HEK293 (cell line): ENCODE measurements around the gene OR51G2.
"Not testable (repeated sequence)": the region's sequence is repeated elsewhere in the genome, so short reads cannot be mapped to it uniquely, and the experiment has no call there.

ENCODE experiments used
- CTCF ChIA-PET: fragments of 350-600 bp; formaldehyde crosslinking; extraction: SDS; loops from one replicate; lab custom pipeline; 2021; ENCODE audit warnings: antibody characterized with exemption; lab: Yijun Ruan, JAX
- POLR2A ChIA-PET: fragments of 300-600 bp; formaldehyde crosslinking; extraction: SDS; loops from one replicate; lab custom pipeline; 2020; ENCODE audit warnings: antibody characterized with exemption, inconsistent platforms; lab: Yijun Ruan, JAX
- H3K27ac ChIP-seq: fragments of 200-500 bp; sonication (Bioruptor generic); 2 replicates; pipeline ENCODE4 v1.5.1; 2014; ENCODE audit warnings: low read depth, low read length, control low read depth, inconsistent platforms; ENCODE audit errors: extremely low read depth
- H3K36me3 ChIP-seq, 2 experiments: fragments of 200-500 bp in 1 of 2; sonication (Bioruptor generic) in 1 of 2; 1 replicate in 1 of 2; 2 replicates in 1 of 2; pipeline ENCODE4 v1.5.1; 2014 to 2017; ENCODE audit warnings: inconsistent platforms in 2 of 2, low read length in 2 of 2; ENCODE audit not compliant: control insufficient read depth in 2 of 2, insufficient read depth in 1 of 2
- H3K4me1 ChIP-seq: fragments of 200-500 bp; sonication (Bioruptor generic); 2 replicates; pipeline ENCODE4 v1.5.1; 2014; ENCODE audit warnings: mild to moderate bottlenecking, low read length, inconsistent platforms; ENCODE audit not compliant: control insufficient read depth, insufficient read depth
- H3K4me3 ChIP-seq: 2 replicates; pipeline ENCODE4 v1.5.1; 2011; ENCODE audit warnings: low read depth, mild to moderate bottlenecking, control low read depth, low read length, moderate library complexity
- H3K9me3 ChIP-seq: fragments of 200-500 bp; sonication (Bioruptor generic); 2 replicates; pipeline ENCODE4 v1.5.1; 2014; ENCODE audit warnings: low read depth, low read length, inconsistent platforms; ENCODE audit not compliant: control insufficient read depth, insufficient read depth
- HOXD13 ChIP-seq: sonication (generic); formaldehyde crosslinking; IDR thresholded peaks from 2 replicates; pipeline ENCODE4 v1.8.0; 2022; ENCODE audit warnings: missing genetic modification reagents, borderline replicate concordance
- KLF9 ChIP-seq: fragments of 450-650 bp; formaldehyde crosslinking; IDR thresholded peaks from 2 replicates; pipeline ENCODE4 v1.5.1; 2016; ENCODE audit warnings: missing biosample characterization, missing genetic modification characterization, low read depth
- SCRT1 ChIP-seq: fragments of 450-650 bp; formaldehyde crosslinking; IDR thresholded peaks from 2 replicates; pipeline ENCODE4 v1.5.1; 2016; ENCODE audit warnings: missing biosample characterization, missing genetic modification characterization, borderline replicate concordance
- YY2 ChIP-seq: fragments of 450-650 bp; formaldehyde crosslinking; IDR thresholded peaks from 2 replicates; pipeline ENCODE4 v1.5.1; 2016; ENCODE audit warnings: missing biosample characterization, missing genetic modification characterization
- ZBTB21 ChIP-seq: fragments of 450-650 bp; formaldehyde crosslinking; IDR thresholded peaks from 2 replicates; pipeline ENCODE4 v1.5.1; 2017; ENCODE audit warnings: missing biosample characterization, missing genetic modification characterization
- ZIC2 ChIP-seq: fragments of 450-650 bp; formaldehyde crosslinking; IDR thresholded peaks from 2 replicates; pipeline ENCODE4 v1.5.1; 2016; ENCODE audit warnings: missing biosample characterization, missing genetic modification characterization
- ZNF174 ChIP-seq: fragments of 450-650 bp; formaldehyde crosslinking; IDR thresholded peaks from 2 replicates; pipeline ENCODE4 v1.5.0; 2017; ENCODE audit warnings: missing biosample characterization, mild to moderate bottlenecking, missing genetic modification characterization
- ZNF223 ChIP-seq: fragments of 450-650 bp; formaldehyde crosslinking; IDR thresholded peaks from 2 replicates; pipeline ENCODE4 v1.5.1; 2016; ENCODE audit warnings: missing biosample characterization, missing genetic modification characterization
- ZNF311 ChIP-seq: fragments of 450-650 bp; formaldehyde crosslinking; IDR thresholded peaks from 2 replicates; pipeline ENCODE4 v1.5.1; 2017; ENCODE audit warnings: missing biosample characterization, missing genetic modification characterization, borderline replicate concordance
- ZNF324 ChIP-seq: fragments of 450-650 bp; formaldehyde crosslinking; IDR thresholded peaks from 2 replicates; pipeline ENCODE4 v1.5.1; 2016; ENCODE audit warnings: missing biosample characterization, missing genetic modification characterization
- ZNF37A ChIP-seq: fragments of 450-650 bp; IDR thresholded peaks from 2 replicates; pipeline ENCODE4 v1.5.1; 2018; ENCODE audit warnings: missing biosample characterization, missing genetic modification characterization
- ZNF394 ChIP-seq: fragments of 450-650 bp; formaldehyde crosslinking; IDR thresholded peaks from 2 replicates; pipeline ENCODE4 v1.5.1; 2016; ENCODE audit warnings: missing biosample characterization, missing genetic modification characterization, mild to moderate bottlenecking, moderate library complexity, borderline replicate concordance
- ZNF514 ChIP-seq: fragments of 450-650 bp; formaldehyde crosslinking; IDR thresholded peaks from 2 replicates; pipeline ENCODE4 v1.5.1; 2016; ENCODE audit warnings: missing biosample characterization, missing genetic modification characterization
- ZNF555 ChIP-seq: fragments of 450-650 bp; formaldehyde crosslinking; conservative IDR thresholded peaks from 2 replicates; pipeline ENCODE4 v1.5.1; 2017; ENCODE audit warnings: missing biosample characterization, mild to moderate bottlenecking, missing genetic modification characterization, inconsistent platforms
- ZNF629 ChIP-seq: fragments of 450-650 bp; formaldehyde crosslinking; IDR thresholded peaks from 2 replicates; pipeline ENCODE4 v1.5.1; 2017; ENCODE audit warnings: missing biosample characterization, missing genetic modification characterization
- ZNF664 ChIP-seq: fragments of 450-650 bp; formaldehyde crosslinking; IDR thresholded peaks from 2 replicates; pipeline ENCODE4 v1.5.1; 2016; ENCODE audit warnings: missing biosample characterization, missing genetic modification characterization
- ZNF843 ChIP-seq: fragments of 450-650 bp; formaldehyde crosslinking; IDR thresholded peaks from 2 replicates; pipeline ENCODE4 v1.5.1; 2016; ENCODE audit warnings: missing biosample characterization, missing genetic modification characterization
- TF ChIP-seq, protein P1 (sequence below): fragments of 450-650 bp; formaldehyde crosslinking; IDR thresholded peaks from 2 replicates; pipeline ENCODE4 v1.5.1; 2016; ENCODE audit warnings: missing biosample characterization, missing genetic modification characterization
- TF ChIP-seq, protein P2 (sequence below): fragments of 450-650 bp; formaldehyde crosslinking; IDR thresholded peaks from 2 replicates; pipeline ENCODE4 v1.5.1; 2016; ENCODE audit warnings: missing biosample characterization, missing genetic modification characterization
- TF ChIP-seq, protein P3 (sequence below): fragments of 450-650 bp; formaldehyde crosslinking; IDR thresholded peaks from 2 replicates; pipeline ENCODE4 v1.5.1; 2016; ENCODE audit warnings: missing biosample characterization, missing genetic modification characterization

Gene OR51G2

DNA sequence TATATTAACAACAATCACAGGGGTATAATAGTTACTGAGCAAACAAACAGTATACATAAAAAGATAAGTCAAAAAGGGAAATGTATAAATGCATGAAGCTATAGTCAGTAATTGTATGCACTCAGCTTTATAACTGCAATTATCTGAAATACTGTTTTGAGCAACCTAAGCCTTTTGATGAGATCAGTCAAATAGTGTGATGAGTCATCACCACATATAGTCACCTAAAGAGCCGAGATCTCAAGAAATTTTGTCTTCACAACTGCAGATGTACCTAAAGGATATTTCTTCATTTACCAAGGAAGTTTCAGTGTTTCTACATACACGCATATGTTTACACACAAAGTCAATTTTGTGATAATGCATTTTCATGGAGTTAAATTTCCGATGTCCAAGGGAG, 41.7 kb upstream of the OR51G2 start:
- Histone ChIP-seq H3K9me3 (no peaks in the 10 kb centered on the region), H3K27ac (no peak overlapping the region), H3K4me1 (no peaks in the 10 kb centered on the region), H3K36me3 (no peaks in the 10 kb centered on the region), H3K4me3 (no peak overlapping the region)
- ChIA-PET CTCF (interaction anchor here (0.6 kb wide), 1 partner anchor 32 kb away, joined by 3 read pairs; no protein-coding TSS in a partner anchor), POLR2A (no interaction called here)
- TF ChIP-seq, protein P1, sequence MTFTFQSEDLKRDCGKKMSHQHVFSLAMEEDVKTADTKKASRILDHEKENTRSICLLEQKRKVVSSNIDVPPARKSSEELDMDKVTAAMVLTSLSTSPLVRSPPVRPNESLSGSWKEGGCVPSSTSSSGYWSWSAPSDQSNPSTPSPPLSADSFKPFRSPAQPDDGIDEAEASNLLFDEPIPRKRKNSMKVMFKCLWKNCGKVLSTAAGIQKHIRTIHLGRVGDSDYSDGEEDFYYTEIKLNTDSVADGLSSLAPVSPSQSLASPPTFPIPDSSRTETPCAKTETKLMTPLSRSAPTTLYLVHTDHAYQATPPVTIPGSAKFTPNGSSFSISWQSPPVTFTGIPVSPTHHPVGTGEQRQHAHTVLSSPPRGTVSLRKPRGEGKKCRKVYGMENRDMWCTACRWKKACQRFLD = no peak
- TF ChIP-seq, protein P2, sequence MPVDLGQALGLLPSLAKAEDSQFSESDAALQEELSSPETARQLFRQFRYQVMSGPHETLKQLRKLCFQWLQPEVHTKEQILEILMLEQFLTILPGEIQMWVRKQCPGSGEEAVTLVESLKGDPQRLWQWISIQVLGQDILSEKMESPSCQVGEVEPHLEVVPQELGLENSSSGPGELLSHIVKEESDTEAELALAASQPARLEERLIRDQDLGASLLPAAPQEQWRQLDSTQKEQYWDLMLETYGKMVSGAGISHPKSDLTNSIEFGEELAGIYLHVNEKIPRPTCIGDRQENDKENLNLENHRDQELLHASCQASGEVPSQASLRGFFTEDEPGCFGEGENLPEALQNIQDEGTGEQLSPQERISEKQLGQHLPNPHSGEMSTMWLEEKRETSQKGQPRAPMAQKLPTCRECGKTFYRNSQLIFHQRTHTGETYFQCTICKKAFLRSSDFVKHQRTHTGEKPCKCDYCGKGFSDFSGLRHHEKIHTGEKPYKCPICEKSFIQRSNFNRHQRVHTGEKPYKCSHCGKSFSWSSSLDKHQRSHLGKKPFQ (tag by site-specific recombination) = no peak
- TF ChIP-seq ZNF664 (no peak), HOXD13 (CRISPR knock-in tag) (no peak), ZIC2 (tag by site-specific recombination) (no peak)

DNA sequence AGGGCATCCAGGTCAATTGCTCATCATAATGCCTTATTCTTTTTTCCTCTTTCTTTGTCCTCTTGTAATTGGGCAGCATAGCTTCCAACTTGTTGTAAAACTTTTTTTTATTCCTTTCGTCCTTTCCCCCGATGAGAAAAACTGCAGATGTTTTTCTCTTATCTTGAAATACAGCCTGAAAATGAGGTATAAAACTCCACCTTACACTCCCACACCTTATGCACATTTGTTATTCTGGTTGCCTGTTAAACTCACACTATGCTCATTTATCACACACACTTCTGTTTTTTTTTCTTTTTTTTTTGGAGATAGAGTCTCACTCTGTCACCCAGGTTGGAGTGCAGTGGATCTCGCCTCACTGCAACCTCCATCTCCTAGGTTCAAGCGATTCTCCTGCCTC, 38.2 kb upstream of the OR51G2 start:
- Histone ChIP-seq H3K27ac (no peak overlapping the region), H3K4me3 (no peak overlapping the region), H3K4me1 (no peaks in the 10 kb centered on the region), H3K36me3 (no peaks in the 10 kb centered on the region), H3K9me3 (no peaks in the 10 kb centered on the region)
- CTCF ChIA-PET = no interaction called here
- POLR2A ChIA-PET = no interaction called here
- TF ChIP-seq ZBTB21 (tag by site-specific recombination) (no peak), ZNF843 (tag by site-specific recombination) (no peak), SCRT1 (no peak), ZNF311 (tag by site-specific recombination) (no peak), ZNF394 (tag by site-specific recombination) (no peak), ZNF555 (tag by site-specific recombination) (no peak), ZNF174 (tag by site-specific recombination) (no peak), ZNF514 (tag by site-specific recombination) (no peak), YY2 (no peak), ZNF324 (tag by site-specific recombination) (no peak), ZNF223 (no peak), ZNF629 (tag by site-specific recombination) (no peak), ZIC2 (tag by site-specific recombination) (no peak), ZNF37A (tag by site-specific recombination) (no peak), KLF9 (tag by site-specific recombination) (no peak)
- TF ChIP-seq, protein P2 (tag by site-specific recombination) = no peak
- TF ChIP-seq, protein P3, sequence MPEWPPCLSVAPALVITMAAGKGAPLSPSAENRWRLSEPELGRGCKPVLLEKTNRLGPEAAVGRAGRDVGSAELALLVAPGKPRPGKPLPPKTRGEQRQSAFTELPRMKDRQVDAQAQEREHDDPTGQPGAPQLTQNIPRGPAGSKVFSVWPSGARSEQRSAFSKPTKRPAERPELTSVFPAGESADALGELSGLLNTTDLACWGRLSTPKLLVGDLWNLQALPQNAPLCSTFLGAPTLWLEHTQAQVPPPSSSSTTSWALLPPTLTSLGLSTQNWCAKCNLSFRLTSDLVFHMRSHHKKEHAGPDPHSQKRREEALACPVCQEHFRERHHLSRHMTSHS = no peak

DNA sequence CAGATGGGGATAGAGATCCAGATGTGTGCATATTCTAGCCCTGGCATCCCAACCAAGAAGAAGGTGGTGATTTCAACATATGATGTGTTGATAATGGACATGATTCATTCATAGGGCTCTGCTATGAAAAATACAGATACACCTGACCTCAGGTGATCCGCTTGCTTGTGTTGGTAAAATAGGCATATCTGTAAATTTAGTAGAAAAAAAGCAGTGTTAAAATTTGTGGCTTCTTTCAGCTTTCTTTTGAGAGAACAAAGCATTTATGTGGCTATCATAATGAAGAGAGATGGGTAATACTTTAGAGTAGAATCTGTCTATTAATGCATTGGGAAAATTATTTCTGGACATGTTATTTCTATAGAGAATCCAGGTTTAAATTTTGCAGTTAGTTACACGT, 36.5 kb upstream of the OR51G2 start, which contains the start of gene OR51A2:
Gene OR51A2, minus strand, starts transcription at position 101 of the 400 bp plus-strand sequence. Its CDS starts 0 bp downstream, at position 101.
- H3K27ac ChIP-seq, H3K4me1 ChIP-seq, H3K4me3 ChIP-seq, CTCF ChIA-PET, H3K9me3 ChIP-seq, H3K36me3 ChIP-seq, POLR2A ChIA-PET: not testable (repeated sequence)
